Lower leg skin (tissue), 3 donors: Measurements from ENCODE around the gene ADGB.

Experiments
- POLR2A ChIP-seq, 2 donors: fragments of 450-650 bp; IDR thresholded peaks; one replicate each; pipeline ENCODE4 v1.6.1; 2016 to 2017; ENCODE audit warnings: antibody characterized with exemption in 2 of 2, mild to moderate bottlenecking in 1 of 2, moderate library complexity in 1 of 2
- TF ChIP-seq, protein P1 (sequence below), 3 donors: fragments of 450-650 bp; IDR thresholded peaks; one replicate each; pipeline ENCODE4 v1.5.1; 2016; ENCODE audit warnings: antibody characterized with exemption in 3 of 3, mild to moderate bottlenecking in 3 of 3, moderate library complexity in 2 of 3

DNA sequence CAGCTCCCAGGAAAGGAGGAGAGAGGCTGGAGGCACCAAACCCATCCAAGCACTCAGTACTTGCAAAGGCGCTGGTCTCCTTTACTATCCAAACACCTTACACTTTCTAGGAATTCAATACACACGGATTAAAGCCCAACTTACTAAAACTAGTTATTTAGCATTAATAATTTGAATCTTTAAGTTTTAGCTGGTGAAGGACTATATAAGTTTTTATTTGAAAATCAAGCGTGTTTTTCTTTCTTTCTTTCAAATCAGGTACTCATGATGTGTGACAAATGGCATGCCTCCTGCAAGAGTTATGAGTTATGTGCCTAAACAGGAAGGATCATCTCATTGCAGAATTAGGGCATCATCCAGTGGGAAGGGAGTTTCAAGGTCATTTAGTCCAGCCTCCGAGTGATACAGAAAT is 263.7 kb downstream of the ADGB start:
- TF ChIP-seq, protein P1, sequence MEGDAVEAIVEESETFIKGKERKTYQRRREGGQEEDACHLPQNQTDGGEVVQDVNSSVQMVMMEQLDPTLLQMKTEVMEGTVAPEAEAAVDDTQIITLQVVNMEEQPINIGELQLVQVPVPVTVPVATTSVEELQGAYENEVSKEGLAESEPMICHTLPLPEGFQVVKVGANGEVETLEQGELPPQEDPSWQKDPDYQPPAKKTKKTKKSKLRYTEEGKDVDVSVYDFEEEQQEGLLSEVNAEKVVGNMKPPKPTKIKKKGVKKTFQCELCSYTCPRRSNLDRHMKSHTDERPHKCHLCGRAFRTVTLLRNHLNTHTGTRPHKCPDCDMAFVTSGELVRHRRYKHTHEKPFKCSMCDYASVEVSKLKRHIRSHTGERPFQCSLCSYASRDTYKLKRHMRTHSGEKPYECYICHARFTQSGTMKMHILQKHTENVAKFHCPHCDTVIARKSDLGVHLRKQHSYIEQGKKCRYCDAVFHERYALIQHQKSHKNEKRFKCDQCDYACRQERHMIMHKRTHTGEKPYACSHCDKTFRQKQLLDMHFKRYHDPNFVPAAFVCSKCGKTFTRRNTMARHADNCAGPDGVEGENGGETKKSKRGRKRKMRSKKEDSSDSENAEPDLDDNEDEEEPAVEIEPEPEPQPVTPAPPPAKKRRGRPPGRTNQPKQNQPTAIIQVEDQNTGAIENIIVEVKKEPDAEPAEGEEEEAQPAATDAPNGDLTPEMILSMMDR (IDR thresholded peaks at IDR 0.05) = no peak
- TF ChIP-seq POLR2A (IDR thresholded peaks at IDR 0.05) = no peak
